Loucy (cell line): ENCODE results near the gene DHRS2.

Experiments used
- H2AFZ ChIP-seq: fragments of 200-600 bp; sonication (generic); 2 replicates; pipeline ENCODE4 v1.6.0; 2016; ENCODE audit warnings: antibody characterized with exemption, mild to moderate bottlenecking, low read length, moderate library complexity
- H3F3A ChIP-seq: fragments of 200-600 bp; 2 replicates; pipeline ENCODE4 v1.6.0; 2016; ENCODE audit warnings: antibody characterized with exemption, low read depth, mild to moderate bottlenecking
- H3K27me3 ChIP-seq: fragments of 200-600 bp; sonication (generic); 2 replicates; pipeline ENCODE4 v1.6.1; 2014; ENCODE audit warnings: low read length, mild to moderate bottlenecking; ENCODE audit not compliant: insufficient read depth, poor library complexity, severe bottlenecking
- H3K36me3 ChIP-seq: fragments of 200-600 bp; sonication (generic); 2 replicates; pipeline ENCODE4 v1.6.1; 2016; ENCODE audit warnings: low read length; ENCODE audit not compliant: insufficient read depth
- H3K4me1 ChIP-seq: fragments of 200-600 bp; sonication (generic); 2 replicates; pipeline ENCODE4 v1.5.1; 2014; ENCODE audit warnings: low read length, mild to moderate bottlenecking; ENCODE audit not compliant: insufficient read depth, poor library complexity, severe bottlenecking
- H3K4me2 ChIP-seq: fragments of 200-600 bp; sonication (generic); 2 replicates; pipeline ENCODE4 v1.6.0; 2014; ENCODE audit warnings: antibody characterized with exemption, low read length, low read depth, mild to moderate bottlenecking; ENCODE audit not compliant: poor library complexity, severe bottlenecking
- H3K4me3 ChIP-seq: fragments of 200-600 bp; sonication (generic); 2 replicates; pipeline ENCODE4 v1.5.1; 2014; ENCODE audit warnings: low read length, mild to moderate bottlenecking, mixed read lengths; ENCODE audit not compliant: poor library complexity, severe bottlenecking
- H3K79me2 ChIP-seq: fragments of 200-600 bp; sonication (generic); 2 replicates; pipeline ENCODE4 v1.6.1; 2014; ENCODE audit warnings: low read length; ENCODE audit not compliant: insufficient read depth
- H3K9ac ChIP-seq: fragments of 200-600 bp; sonication (generic); 2 replicates; pipeline ENCODE4 v1.6.0; 2014; ENCODE audit warnings: mild to moderate bottlenecking, low read depth, low read length, moderate library complexity; ENCODE audit not compliant: poor library complexity, severe bottlenecking
- H3K9me2 ChIP-seq: fragments of 200-600 bp; sonication (generic); replicated peaks from 2 replicates; pipeline ENCODE4 v1.6.1; 2016; ENCODE audit warnings: low read depth, low read length, mixed read lengths
- H3K9me3 ChIP-seq: fragments of 200-600 bp; sonication (generic); 2 replicates; pipeline ENCODE4 v1.6.1; 2014; ENCODE audit warnings: mild to moderate bottlenecking, antibody characterized with exemption, low read length, low read depth; ENCODE audit not compliant: insufficient read depth
- H4K20me1 ChIP-seq: fragments of 200-600 bp; sonication (generic); 2 replicates; pipeline ENCODE4 v1.6.0; 2014; ENCODE audit warnings: antibody characterized with exemption, low read length, mild to moderate bottlenecking; ENCODE audit not compliant: insufficient read depth, poor library complexity, severe bottlenecking
- CTCF ChIP-seq: fragments of 200-600 bp; sonication (generic); conservative IDR thresholded peaks from 2 replicates; pipeline ENCODE4 v1.5.1; 2014; ENCODE audit warnings: mild to moderate bottlenecking, antibody characterized with exemption, low read length
- EZH2phosphoT487 ChIP-seq: fragments of 200-600 bp; IDR thresholded peaks from 2 replicates; pipeline ENCODE4 v1.6.1; 2018; ENCODE audit warnings: antibody characterized with exemption, mild to moderate bottlenecking, moderate library complexity, borderline replicate concordance

The DHRS2 gene

GRCh38 chr14:23672200-23672599, 36.0 kb downstream of the DHRS2 start:
- H2AFZ ChIP-seq = no peak overlapping the region
- H4K20me1 ChIP-seq = no peaks in the 10 kb centered on the region
- no peaks in the 10 kb centered on the region for H3K27me3 ChIP-seq
- no peaks in the 10 kb centered on the region for H3K9me2 ChIP-seq
- no peak overlapping the region for H3K4me3 ChIP-seq
- no peak overlapping the region for H3K4me2 ChIP-seq
- H3K36me3 ChIP-seq = no peaks in the 10 kb centered on the region
- H3K79me2 ChIP-seq = no peaks in the 10 kb centered on the region
- H3K9me3 ChIP-seq = no peaks in the 10 kb centered on the region
- TF ChIP-seq CTCF (no peak), EZH2phosphoT487 (no peak)
- H3K4me1 ChIP-seq = peaks cover 3% of the 10 kb centered on the region
- H3K9ac ChIP-seq = no peak overlapping the region
- H3F3A ChIP-seq = no peaks in the 10 kb centered on the region

- H2AFZ ChIP-seq = no peak overlapping the region
- no peak overlapping the region for H3K9ac ChIP-seq
- H3K27me3 ChIP-seq = no peaks in the 10 kb centered on the region
- no peaks in the 10 kb centered on the region for H3K9me2 ChIP-seq
- no peak overlapping the region for H3K4me2 ChIP-seq
- no peaks in the 10 kb centered on the region for H3K36me3 ChIP-seq
- H3K4me1 ChIP-seq = peaks cover 3% of the 10 kb centered on the region
- no peaks in the 10 kb centered on the region for H3F3A ChIP-seq
- H4K20me1 ChIP-seq = no peaks in the 10 kb centered on the region
- no peaks in the 10 kb centered on the region for H3K9me3 ChIP-seq
- TF ChIP-seq EZH2phosphoT487 (no peak), CTCF (no peak)
- no peaks in the 10 kb centered on the region for H3K79me2 ChIP-seq
- H3K4me3 ChIP-seq = no peak overlapping the region
These were observed 39.2 kb downstream of the DHRS2 start for GRCh38 chr14:23675337-23675736.

- Histone ChIP-seq H3K4me3 (no peak overlapping the region), H3F3A (no peaks in the 10 kb centered on the region), H3K4me2 (no peak overlapping the region), H3K79me2 (no peaks in the 10 kb centered on the region), H3K9ac (no peak overlapping the region), H3K27me3 (no peaks in the 10 kb centered on the region), H3K9me2 (no peaks in the 10 kb centered on the region), H3K4me1 (no peaks in the 10 kb centered on the region), H3K36me3 (no peaks in the 10 kb centered on the region), H2AFZ (no peak overlapping the region), H4K20me1 (no peaks in the 10 kb centered on the region), H3K9me3 (no peaks in the 10 kb centered on the region)
- TF ChIP-seq EZH2phosphoT487 = no peak
- no peak for TF ChIP-seq CTCF
These were observed 39.7 kb downstream of the DHRS2 start for GRCh38 chr14:23675906-23676305.
